ENCODE data around the gene ESRRG. TPM values are rescaled to one million over a fixed set of nuclear protein-coding genes. Genes with fewer than 3 reads are reported as not detected.

Gene ESRRG
- total RNA-seq, 1 experiment from 2014 or later, result 0.44 TPM

GRCh38 chr1:216499581-216500272 lies 223.5 kb downstream of the ESRRG start:
- Histone ChIP-seq H3K4me1 (ENCODE audit: insufficient read depth, low read length) (no peaks in the 10 kb centered on the region), H3T11ph (ENCODE audit: low read length) (no peak overlapping the region), H3K4me2 (ENCODE audit: insufficient read depth, insufficient read length, low read length) (no peak overlapping the region), H3K27ac (ENCODE audit: insufficient read length, low read depth, low read length) (no peak overlapping the region), H3K23ac (ENCODE audit: insufficient read length, low read depth, low read length) (no peak overlapping the region), H3K56ac (ENCODE audit: insufficient read length, low read depth, low read length) (no peak overlapping the region), H4K8ac (replicated peaks; ENCODE audit: insufficient read length, low read depth, low read length) (no peak overlapping the region), H2BK20ac (ENCODE audit: low read depth, low read length, poor library complexity, severe bottlenecking) (no peak overlapping the region), H4K20me1 (ENCODE audit: control insufficient read depth, insufficient read depth, insufficient read length) (no peaks in the 10 kb centered on the region), H3K79me2 (ENCODE audit: insufficient read depth, low read length) (no peaks in the 10 kb centered on the region), H2BK15ac (ENCODE audit: low read depth, low read length) (no peak overlapping the region), H2AFZ (ENCODE audit: low read length) (no peak overlapping the region), H4K5ac (ENCODE audit: insufficient read length, low read depth, low read length) (no peak overlapping the region), H3K79me1 (ENCODE audit: insufficient read depth, low read depth, low read length, poor library complexity, severe bottlenecking) (no peaks in the 10 kb centered on the region), H2BK5ac (ENCODE audit: insufficient read length, low read length) (no peak overlapping the region), H3K9me3 (ENCODE audit: control insufficient read depth, low read depth, low read length) (no peaks in the 10 kb centered on the region), H3K18ac (ENCODE audit: insufficient read length, low read depth, low read length) (no peak overlapping the region), H2BK12ac (ENCODE audit: insufficient read length, low read depth, low read length) (no peak overlapping the region), H4K91ac (ENCODE audit: insufficient read length, low read depth, low read length) (no peak overlapping the region), H3K14ac (ENCODE audit: insufficient read depth, low read length) (no peak overlapping the region), H2BK120ac (ENCODE audit: low read depth, low read length, poor library complexity, severe bottlenecking) (no peak overlapping the region), H3K27me3 (ENCODE audit: insufficient read depth, low read length) (no peaks in the 10 kb centered on the region), H3K23me2 (ENCODE audit: insufficient read length, low read depth, low read length, poor library complexity, severe bottlenecking) (no peaks in the 10 kb centered on the region), H3K4ac (ENCODE audit: low read depth, low read length) (no peak overlapping the region), H3K9ac (ENCODE audit: extremely low read depth, insufficient read length, low read length) (no peak overlapping the region), H2AK5ac (ENCODE audit: insufficient read length, low read length) (no peak overlapping the region)
- WGBS (ENCODE audit: extremely low coverage, insufficient read length, low lambda C conversion rate), result no CpG with 5 or more reads among the region's 8 CpGs
- H3K4me3 Mint-ChIP-seq, result no peak overlapping the region
- no peak for DNase-seq
- no peaks in the 10 kb centered on the region for H3K27me3 Mint-ChIP-seq (ENCODE audit: low read depth)
- H3K27ac Mint-ChIP-seq, result no peak overlapping the region
- H3K4me1 Mint-ChIP-seq, result peaks cover 9 to 14% of the 10 kb centered on the region in 2 experiments
- no peaks in the 10 kb centered on the region for H3K36me3 Mint-ChIP-seq (ENCODE audit: insufficient read depth in 1 of 3, low read depth in 3 of 3)
- H3K9me3 Mint-ChIP-seq, result no peaks in the 10 kb centered on the region
- no peak for TF ChIP-seq CTCF (conservative IDR thresholded peaks at IDR 0.05)

All from H9 (cell line).